ENCODE results near the gene PTX4. TPM values are rescaled to one million over a fixed set of nuclear protein-coding genes. Genes with fewer than 3 reads are reported as not detected.

The PTX4 gene
- total RNA-seq, 1 donor from 2014 or later, result not detected

DNA sequence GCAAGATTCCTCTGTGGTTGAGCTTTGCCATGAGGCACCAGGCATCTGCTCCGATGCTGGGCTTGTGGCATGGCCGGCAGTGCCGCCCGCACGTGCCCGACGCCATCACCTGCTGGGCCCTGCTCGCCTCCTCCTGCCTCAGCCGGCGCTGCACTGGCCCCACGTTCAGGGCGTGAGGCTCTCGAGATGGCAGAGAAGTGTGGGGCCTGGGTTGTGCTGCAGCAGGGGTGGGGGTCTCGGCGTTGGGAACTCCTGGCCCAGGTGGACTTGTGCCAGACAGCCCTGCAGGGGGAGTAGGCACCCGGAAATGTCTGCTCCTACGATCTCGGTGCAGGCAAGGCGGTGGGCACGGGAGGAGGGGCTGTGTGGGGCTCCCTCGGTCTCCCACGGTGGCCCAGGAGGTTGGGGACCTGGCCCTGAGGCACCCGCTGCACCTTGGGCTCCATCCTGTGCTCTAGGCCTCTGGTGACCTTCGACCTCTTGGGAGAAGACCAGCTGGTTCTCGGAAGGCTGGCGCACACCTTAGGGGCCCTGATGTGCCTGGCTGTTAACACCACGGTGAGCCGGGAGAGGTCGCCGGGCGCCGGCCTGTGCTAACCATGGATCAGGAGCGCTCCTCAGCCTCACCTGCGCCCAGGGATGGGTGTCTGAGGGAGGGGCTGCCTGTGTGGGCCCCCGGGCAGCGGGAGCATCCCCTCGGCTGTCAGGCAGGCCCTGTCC lies 17.9 kb upstream of the PTX4 start:
- no peak for ATAC-seq (ENCODE audit: low read depth)
- peaks cover 47% of the 10 kb centered on the region for H3K36me3 Mint-ChIP-seq (ENCODE audit: low read depth)
- POLR2A ChIA-PET, result no interaction called here
- TF ChIP-seq, protein P1, sequence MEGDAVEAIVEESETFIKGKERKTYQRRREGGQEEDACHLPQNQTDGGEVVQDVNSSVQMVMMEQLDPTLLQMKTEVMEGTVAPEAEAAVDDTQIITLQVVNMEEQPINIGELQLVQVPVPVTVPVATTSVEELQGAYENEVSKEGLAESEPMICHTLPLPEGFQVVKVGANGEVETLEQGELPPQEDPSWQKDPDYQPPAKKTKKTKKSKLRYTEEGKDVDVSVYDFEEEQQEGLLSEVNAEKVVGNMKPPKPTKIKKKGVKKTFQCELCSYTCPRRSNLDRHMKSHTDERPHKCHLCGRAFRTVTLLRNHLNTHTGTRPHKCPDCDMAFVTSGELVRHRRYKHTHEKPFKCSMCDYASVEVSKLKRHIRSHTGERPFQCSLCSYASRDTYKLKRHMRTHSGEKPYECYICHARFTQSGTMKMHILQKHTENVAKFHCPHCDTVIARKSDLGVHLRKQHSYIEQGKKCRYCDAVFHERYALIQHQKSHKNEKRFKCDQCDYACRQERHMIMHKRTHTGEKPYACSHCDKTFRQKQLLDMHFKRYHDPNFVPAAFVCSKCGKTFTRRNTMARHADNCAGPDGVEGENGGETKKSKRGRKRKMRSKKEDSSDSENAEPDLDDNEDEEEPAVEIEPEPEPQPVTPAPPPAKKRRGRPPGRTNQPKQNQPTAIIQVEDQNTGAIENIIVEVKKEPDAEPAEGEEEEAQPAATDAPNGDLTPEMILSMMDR (IDR thresholded peaks at IDR 0.05), result no peak
- H3K27ac Mint-ChIP-seq, result no peak overlapping the region
- H3K27me3 Mint-ChIP-seq, result no peaks in the 10 kb centered on the region
- H3K9me3 Mint-ChIP-seq, result no peaks in the 10 kb centered on the region
- CTCF ChIA-PET, result no interaction called here
- intact Hi-C loops (cut with micrococcal nuclease), result no loop called here
- H3K4me1 Mint-ChIP-seq, result no peaks in the 10 kb centered on the region
- no peak overlapping the region for H3K4me3 Mint-ChIP-seq
- no peak for DNase-seq

DNA sequence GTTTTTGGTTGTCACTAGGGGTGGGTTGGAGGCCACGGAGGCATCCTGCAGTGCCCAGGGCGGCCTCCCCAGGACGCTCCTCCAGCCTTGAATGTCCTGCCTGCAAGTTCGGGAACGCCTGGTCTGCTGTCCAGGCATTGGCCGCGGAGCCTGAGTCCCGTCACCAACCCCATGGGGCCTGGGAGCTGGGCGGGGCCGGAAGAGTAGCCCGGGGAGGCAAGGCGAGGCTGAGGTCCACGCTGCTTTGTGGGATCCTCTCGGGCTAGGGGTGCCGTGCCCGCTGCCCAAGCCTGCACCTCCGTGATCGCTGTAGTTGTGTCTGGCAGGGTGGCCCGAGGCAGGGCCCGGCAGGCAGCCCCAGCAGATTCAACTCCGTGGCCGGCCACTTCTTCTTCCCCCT lies 17.2 kb upstream of the PTX4 start:
- ChIA-PET POLR2A (no interaction called here), CTCF (no interaction called here)
- no peaks in the 10 kb centered on the region for H3K4me1 Mint-ChIP-seq
- no peaks in the 10 kb centered on the region for H3K27me3 Mint-ChIP-seq
- no peak overlapping the region for H3K27ac Mint-ChIP-seq
- no peaks in the 10 kb centered on the region for H3K9me3 Mint-ChIP-seq
- H3K36me3 Mint-ChIP-seq (ENCODE audit: low read depth), result peaks cover 42% of the 10 kb centered on the region
- intact Hi-C loops (cut with micrococcal nuclease), result no loop called here
- H3K4me3 Mint-ChIP-seq, result no peak overlapping the region
- no peak for ATAC-seq (ENCODE audit: low read depth)
- no peak for DNase-seq
- TF ChIP-seq, protein P1 (IDR thresholded peaks at IDR 0.05), result no peak

DNA sequence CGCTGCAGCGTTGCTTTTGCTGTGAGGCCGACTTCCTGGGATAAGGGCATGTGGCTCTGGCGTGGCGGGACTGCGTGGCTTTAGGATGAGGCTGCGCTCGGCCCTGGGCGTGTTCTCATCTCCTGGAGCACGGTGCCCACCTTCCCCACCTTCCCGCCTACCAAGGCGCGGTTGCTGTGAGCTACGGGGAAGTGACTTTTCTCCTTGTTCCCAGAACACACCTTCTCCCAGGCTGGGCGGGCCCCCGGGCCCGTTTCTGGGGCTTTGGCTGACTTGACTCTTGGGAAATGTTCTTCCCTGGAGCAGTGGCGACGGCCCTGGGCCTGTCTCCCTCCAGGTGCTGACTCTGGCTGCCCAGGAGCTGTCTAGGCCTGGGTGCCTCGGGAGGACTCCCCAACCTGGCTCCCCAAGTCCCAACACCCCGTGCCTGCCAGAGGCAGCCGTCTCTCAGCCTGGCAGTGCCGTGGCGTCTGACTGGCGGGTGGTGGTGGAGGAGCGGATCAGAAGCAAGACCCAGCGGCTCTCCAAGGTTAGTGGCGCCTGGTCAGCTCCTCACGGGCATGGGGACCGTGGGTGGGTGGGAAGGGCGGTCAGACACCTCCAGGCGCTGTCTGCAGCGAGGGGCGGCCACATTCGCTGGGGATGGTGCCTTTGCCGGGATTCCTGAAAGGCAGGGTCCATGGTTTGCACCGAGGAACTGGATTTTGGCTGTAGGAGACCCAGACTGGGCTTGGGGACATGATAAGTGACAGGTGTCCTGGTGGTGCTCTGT lies 16.5 kb upstream of the PTX4 start:
- H3K4me3 Mint-ChIP-seq, result no peak overlapping the region
- H3K27me3 Mint-ChIP-seq, result no peaks in the 10 kb centered on the region
- DNase-seq, result no peak
- ATAC-seq (ENCODE audit: low read depth), result no peak
- H3K9me3 Mint-ChIP-seq, result no peaks in the 10 kb centered on the region
- TF ChIP-seq, protein P1 (IDR thresholded peaks at IDR 0.05), result no peak
- H3K36me3 Mint-ChIP-seq (ENCODE audit: low read depth), result peaks cover 38% of the 10 kb centered on the region
- CTCF ChIA-PET, result no interaction called here
- H3K4me1 Mint-ChIP-seq, result no peaks in the 10 kb centered on the region
- intact Hi-C loops (cut with micrococcal nuclease), result no loop called here
- POLR2A ChIA-PET, result no interaction called here
- H3K27ac Mint-ChIP-seq, result no peak overlapping the region

DNA sequence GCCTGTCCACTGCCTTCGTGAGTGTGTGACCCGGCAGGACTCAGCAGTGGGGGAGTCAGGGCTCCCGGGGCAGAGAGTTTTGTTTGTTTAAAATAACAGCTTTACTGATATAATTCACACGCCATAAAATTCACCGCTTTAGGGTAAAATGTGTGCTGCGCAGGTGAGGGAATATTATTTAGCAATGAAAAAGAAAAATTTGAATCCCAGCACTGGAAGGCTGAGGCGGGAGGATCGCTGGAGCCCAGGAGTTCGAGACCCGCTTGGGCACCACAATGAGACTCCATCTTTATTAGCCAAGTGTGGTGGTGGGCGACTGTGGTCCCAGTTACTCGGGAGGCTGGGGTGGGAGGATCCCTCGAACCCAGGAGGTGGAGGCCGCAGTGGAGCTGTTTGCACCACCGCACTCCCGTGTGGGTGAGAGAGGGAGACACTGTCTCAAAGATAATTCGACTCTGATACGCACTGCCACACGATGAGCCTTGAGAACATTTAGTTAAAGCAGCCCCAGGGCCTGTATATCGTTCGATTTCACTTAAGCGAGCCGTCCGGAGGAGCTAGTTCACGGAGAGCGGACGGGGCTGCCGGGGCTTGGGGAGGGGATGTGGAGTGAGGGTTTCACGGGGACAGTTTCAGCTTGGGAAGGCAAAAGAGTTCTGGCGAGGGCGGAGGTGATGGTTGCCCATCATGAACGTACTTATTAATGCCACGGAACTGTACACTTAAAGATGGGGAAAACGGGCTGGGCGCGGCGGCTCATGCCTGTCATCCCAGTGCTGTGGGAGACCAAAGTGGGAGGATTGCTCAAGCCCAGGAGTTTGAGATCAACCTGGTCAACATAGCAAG lies 14.6 kb upstream of the PTX4 start:
- Mint-ChIP-seq H3K36me3 (ENCODE audit: low read depth) (peaks cover 45% of the 10 kb centered on the region), H3K4me3 (no peak overlapping the region), H3K9me3 (no peaks in the 10 kb centered on the region), H3K27ac (no peak overlapping the region), H3K27me3 (no peaks in the 10 kb centered on the region), H3K4me1 (no peaks in the 10 kb centered on the region)
- intact Hi-C loops (cut with micrococcal nuclease), result no loop called here
- ChIA-PET POLR2A (interaction anchor here (0.6 to 0.7 kb wide), 2 partner anchors 16 to 19 kb away, joined by 3 to 12 read pairs; no protein-coding TSS in a partner anchor), CTCF (no interaction called here)
- DNase-seq, result no peak
- TF ChIP-seq, protein P1 (IDR thresholded peaks at IDR 0.05), result no peak
- no peak for ATAC-seq (ENCODE audit: low read depth)

Data from activated B cell treated with CpG ODN at 0.5 μM for 24 hours (primary cell).